GM18508 (cell line): ENCODE data around the gene CYSRT1.

Source experiments
- ATAC-seq: cut with Tn5 transposase; IDR thresholded peaks from one replicate; pipeline ENCODE4 v1.9.1; 2021; ENCODE audit warnings: moderate number of reproducible peaks; ENCODE audit not compliant: insufficient read depth, unreplicated experiment

Gene CYSRT1

GRCh38 chr9:137205126-137206069 is 19.6 kb upstream of the CYSRT1 start, which contains the start of the genes NDOR1 and TMEM203:
TSS of gene NDOR1 (plus strand) at chr9:137205700. CDS start at chr9:137205778, 78 bp downstream.
TSS of gene TMEM203 (minus strand) at chr9:137205648. CDS start at chr9:137205414, 234 bp downstream.
- no peak for ATAC-seq

- no peak for ATAC-seq
These were observed 18.4 kb upstream of the CYSRT1 start for GRCh38 chr9:137206602-137207001.

GRCh38 chr9:137211532-137211931 is 13.4 kb upstream of the CYSRT1 start:
- ATAC-seq: no peak

GRCh38 chr9:137212520-137212919 is 12.5 kb upstream of the CYSRT1 start:
- no peak for ATAC-seq

GRCh38 chr9:137213160-137214060 is 11.6 kb upstream of the CYSRT1 start:
- no peak for ATAC-seq

GRCh38 chr9:137214620-137215019 is 10.4 kb upstream of the CYSRT1 start:
- no peak for ATAC-seq

- no peak for ATAC-seq
These were observed 9.6 kb upstream of the CYSRT1 start for GRCh38 chr9:137215196-137215986.

GRCh38 chr9:137216188-137216965 is 8.6 kb upstream of the CYSRT1 start:
- no peak for ATAC-seq

GRCh38 chr9:137217276-137218211 is 7.4 kb upstream of the CYSRT1 start:
- no peak for ATAC-seq

GRCh38 chr9:137218212-137218753 is 6.7 kb upstream of the CYSRT1 start:
- no peak for ATAC-seq

- ATAC-seq: no peak
These were observed 6.2 kb upstream of the CYSRT1 start for GRCh38 chr9:137218754-137219271.

GRCh38 chr9:137219757-137220316 is 5.1 kb upstream of the CYSRT1 start:
- ATAC-seq: no peak

GRCh38 chr9:137220317-137221094 is 4.5 kb upstream of the CYSRT1 start:
- ATAC-seq: no peak

- ATAC-seq: no peak
These were observed 3.9 kb upstream of the CYSRT1 start for GRCh38 chr9:137221095-137221505.

- ATAC-seq: no peak
These were observed 3.4 kb upstream of the CYSRT1 start for GRCh38 chr9:137221506-137222111.
